KG1 (cell line): ENCODE results near the gene DOCK2.
"Not testable (repeated sequence)": the region's sequence is repeated elsewhere in the genome, so short reads cannot be mapped to it uniquely, and the experiment has no call there.

Experiments
- DNase-seq: peaks from one replicate; lab custom pipeline; 2025; lab: John Stamatoyannopoulos, UW

DOCK2 gene

DNA sequence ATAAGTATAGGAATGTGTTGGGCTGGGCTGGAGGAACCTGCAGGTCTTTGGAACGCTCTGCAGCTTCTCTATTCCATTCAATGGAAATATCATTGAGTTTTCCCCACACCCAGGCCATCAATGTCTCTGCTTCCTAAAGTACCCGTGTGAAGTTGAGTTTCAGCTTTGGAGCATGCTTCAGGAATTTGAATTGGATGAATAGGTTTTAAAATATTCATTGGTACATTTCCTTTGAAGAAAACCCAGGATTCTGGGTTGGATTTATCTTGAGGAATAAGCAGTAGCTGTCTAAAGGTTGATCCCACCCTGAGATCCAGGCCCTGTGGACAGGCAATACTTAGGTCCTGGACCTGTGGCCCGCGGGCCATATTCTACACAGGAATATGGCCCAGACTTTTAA is 306.0 kb downstream of the DOCK2 start:
- DNase-seq: no peak

DNA sequence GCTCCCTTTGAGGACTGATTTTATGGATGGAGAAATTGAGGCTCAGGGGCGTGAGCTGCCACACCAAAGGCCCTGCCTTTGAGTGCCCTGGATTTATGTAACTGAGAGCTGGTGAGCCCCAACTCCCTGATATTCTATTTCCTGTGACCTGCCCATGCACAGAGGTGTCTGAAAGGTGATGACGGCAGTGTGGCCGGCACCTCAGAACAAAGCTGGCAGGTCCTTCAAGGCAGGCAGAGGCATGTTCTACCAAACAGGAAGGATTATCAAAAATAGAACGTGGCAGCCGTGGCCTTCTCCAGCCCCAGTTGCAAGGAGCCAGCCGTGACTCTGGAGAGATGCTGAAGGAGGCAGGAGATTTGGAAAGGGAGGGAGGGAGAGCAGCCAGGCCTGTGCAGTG is 307.0 kb downstream of the DOCK2 start:
- DNase-seq: no peak

DNA sequence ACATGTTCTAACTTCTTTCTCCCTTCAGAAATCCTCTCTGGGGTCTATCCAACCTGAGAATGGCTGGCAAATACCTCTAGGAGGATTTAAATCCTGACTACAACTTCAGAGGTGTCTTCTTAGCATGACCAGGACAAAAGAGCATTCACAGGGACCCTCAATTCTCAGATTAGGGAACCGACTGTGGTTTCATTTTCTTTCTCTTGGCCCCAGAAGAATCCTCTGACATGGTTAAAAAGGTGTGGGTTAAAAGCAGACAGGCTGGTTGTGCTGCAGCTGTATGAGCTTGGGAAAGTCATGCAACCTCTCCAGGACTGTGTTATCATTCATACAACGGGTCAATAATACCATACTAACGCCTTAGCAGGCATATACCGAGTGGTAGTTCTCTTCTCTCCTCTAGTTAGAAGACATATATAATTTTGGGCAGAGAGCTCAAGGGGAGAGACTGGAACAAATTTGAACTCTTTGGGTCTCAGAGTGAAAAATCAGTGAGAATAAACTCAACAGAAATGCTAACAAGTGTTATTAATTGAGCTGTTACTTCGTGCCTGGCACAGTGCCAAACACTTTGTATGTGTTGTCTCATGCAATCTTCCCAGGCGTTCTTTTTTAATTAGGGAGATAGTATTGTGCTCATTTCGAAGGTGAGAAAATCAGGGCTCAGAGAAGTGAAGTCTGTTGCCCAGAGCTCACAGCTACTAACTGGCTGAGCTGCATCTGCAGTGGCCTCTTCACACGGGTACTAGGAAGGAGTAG is 308.0 kb downstream of the DOCK2 start:
- DNase-seq: no peak

DNA sequence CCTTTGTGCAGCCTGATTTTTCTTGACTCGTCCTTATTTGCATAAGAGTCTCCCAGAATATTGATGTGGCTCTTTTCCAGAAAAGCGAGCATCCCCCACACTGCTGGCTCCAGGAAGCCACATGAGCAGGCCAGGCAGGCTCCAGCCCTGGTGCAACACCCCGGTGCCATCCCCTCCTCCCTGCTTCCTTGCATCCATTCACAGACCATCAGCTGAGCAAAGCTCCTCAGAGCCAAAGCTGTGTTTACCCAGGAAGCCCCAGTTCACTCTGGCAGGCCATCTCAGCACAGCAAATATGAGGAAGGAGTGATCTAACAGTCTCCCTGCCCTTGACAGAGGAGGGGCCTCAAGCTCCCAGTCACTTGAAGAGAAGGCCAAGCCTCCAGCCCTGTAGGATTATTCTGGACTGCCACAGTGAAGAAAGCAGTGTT is 308.8 kb downstream of the DOCK2 start:
- DNase-seq: no peak

DNA sequence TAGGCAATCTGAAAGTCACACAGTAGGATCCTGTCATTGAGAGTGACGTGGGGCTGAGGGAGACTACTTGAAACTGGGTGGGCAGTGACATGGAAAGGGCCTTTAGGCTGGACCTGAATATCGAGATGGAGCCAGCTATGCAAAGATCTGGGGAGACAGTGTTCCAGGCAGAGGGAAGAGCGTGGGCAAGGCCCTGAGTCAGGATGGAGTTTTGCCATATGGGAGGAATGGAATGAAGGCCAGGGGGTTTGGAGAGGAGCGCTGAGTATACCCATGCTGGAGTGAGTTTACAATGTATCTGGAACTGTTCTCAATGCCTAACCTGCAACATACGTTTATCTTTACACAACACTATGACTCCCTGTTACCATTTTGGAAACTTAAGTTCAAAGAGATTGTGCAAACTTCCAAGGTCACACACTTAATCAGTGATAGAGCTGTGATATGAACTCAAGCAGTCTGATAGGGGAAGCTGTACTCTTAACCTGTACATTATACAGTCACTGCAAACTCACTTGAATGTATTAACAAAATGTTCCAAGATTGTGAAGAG is 309.7 kb downstream of the DOCK2 start:
- no peak for DNase-seq

DNA sequence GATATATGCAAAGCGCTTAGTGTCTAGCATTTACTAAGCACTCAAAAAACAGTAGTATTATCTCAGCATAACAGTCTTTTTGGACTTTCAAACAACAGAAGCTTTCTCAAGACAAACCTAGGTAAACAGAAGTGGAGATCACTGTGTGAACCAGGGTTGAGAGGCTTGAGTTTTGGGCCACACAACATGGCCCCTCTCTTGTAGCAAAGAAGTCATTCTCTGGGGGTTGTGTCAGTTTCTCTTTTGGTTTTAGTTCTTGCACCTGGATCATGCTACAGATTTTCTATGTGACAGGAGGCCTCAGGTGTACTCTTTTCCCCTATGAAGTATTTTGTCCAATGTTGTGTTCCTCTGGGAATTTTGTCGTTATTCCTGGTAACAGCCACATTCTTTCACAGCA is 313.3 kb downstream of the DOCK2 start:
- no peak for DNase-seq

DNA sequence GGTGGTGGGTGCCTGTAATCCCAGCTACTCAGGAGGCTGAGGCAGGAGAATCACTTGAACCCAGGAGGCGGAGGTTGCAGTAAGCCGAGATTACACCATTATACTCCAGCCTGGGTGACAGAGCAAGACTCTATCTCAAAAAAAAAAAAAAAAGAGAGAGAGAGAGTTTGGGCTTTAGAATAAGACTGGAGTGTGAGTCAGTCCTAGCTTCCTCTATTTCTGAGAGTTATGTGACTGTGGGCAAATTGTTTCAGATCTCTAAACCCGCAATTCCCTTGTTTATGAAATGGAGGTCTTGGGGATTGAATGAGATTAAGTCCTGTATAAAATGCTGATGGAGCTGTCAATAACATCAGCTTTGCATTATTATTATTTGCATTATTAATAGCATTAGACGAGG is 316.1 kb downstream of the DOCK2 start:
- not testable (repeated sequence) for DNase-seq

DNA sequence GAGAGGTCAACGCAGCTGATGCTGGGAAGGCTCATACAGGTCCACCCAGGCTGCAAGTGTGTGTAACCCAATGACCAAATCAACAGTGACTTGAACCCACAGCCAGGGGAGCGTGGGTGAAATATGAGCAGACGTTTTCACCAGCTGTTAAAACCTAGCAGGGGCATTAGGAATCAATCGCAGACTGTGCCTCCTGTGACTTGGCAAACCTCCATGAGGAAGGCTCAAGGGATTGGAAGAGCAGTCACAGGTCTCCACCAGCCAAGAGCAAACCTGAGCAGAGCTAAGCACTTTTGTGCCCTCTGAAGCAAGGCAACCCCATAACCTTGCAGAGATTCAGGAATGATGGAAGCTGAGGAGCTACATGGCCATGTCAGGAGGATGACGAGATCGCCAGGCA is 317.7 kb downstream of the DOCK2 start:
- no peak for DNase-seq

DNA sequence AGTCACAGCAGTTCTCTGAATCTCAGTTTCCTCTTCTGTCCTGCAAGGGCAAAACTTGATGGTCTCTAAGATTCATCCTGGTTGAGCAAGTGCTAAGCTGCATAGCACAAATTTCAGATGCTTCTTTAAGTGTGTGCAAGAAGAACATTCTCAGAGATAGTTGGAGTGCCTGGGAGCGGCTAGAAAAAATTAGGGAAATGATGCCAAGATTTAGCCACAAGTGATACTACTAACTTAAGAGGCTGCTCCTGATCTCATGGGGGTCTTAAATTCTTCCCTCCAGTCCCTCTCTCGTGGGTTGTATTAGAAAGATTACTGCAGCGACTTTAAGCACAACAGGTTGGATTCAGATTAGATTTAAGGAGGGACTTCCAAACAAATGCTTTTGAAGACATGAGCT is 319.1 kb downstream of the DOCK2 start:
- no peak for DNase-seq

DNA sequence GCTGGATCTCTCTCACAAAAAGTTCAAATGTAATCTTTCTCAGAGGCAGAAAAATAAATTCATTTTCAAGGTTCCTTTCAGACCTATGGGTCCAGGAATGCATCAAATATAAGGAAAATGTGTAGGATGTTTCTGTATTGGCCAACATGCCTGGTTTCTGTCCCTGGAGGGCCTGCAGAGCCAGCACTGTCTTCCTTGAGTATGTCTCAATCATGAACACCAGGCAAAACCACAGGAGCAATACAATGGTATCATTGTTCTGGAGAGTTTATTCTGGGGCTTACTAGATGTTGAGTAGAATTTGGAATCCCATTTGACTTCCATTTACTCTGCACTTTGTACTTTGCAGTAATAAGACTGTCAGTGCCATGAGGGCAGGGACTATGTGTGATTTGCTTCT is 319.7 kb downstream of the DOCK2 start:
- DNase-seq: no peak

DNA sequence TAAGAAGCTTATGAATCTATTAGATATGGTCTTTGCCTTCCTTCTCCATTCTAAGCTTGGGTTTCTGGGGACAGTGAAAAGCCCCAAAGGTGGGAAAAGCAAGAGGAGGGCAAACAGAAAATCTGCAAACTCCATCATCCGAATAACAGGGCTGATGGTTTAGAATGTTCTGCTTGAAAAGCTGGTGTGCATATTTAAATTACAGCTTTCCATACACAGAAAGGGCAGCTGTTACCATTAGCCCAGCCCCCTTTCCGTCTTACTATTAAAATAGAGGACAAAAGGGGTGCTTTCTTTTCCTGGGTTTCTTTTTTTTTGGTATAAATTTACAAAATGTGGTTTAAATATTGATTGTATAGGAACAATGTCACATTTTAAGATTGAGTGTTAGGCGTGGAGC is 321.2 kb downstream of the DOCK2 start:
- no peak for DNase-seq

DNA sequence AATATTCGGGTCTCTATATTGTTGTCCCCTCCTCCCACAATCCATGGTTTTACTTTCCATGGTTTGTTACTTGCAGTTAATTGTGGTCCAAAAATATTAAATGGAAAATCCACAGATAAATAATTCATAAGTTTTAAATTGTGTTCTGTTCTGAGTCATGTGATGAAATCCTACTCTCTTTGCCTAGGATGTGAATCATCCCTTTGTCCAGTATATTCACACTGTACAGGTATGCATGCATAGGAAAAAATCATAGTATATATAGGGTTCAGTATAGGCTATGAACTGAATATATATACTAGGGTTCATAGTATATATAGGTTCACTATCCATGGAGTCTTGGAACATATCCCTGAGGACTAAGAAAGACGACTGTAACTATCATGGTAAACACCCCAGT is 323.6 kb downstream of the DOCK2 start:
- DNase-seq: no peak

DNA sequence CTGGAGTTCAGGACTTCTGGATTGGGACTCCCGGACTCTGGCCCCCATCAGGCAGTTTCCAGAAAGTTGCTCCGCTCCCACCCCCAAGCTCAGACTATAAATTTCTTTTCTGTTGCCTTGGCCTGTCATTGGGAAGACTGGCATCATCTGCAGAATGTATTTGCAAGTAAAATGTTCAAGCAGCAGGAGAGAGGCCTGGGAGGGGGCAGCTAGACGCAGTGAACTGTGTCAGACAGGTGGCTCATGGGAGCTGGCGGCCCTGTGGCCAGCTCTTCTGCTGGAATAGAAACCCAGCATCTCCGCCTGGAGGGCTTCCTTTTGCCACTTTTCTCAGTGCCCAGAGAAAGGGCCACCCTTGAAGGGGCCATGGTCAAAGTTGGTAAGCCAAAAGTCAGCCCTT is 327.2 kb downstream of the DOCK2 start:
- no peak for DNase-seq

DNA sequence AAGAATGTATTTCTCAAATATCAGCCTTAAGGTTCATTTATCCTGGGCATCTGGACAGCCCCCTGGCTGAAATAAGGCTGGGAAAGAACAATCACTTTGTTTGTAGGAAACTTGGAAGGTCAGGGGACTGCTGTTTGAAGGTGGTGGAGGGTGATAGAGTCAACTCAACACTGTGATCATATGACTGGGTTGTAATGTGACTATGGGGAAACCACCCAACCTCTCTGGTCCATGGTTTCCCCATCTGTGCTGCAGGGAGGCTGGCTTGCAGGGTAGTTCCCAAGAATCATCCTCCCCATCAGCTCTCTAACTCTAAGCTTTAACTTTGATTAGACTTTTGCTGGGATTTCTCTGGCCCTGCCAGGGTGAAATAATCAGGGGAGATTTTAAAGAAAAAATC is 333.3 kb downstream of the DOCK2 start:
- DNase-seq: no peak

DNA sequence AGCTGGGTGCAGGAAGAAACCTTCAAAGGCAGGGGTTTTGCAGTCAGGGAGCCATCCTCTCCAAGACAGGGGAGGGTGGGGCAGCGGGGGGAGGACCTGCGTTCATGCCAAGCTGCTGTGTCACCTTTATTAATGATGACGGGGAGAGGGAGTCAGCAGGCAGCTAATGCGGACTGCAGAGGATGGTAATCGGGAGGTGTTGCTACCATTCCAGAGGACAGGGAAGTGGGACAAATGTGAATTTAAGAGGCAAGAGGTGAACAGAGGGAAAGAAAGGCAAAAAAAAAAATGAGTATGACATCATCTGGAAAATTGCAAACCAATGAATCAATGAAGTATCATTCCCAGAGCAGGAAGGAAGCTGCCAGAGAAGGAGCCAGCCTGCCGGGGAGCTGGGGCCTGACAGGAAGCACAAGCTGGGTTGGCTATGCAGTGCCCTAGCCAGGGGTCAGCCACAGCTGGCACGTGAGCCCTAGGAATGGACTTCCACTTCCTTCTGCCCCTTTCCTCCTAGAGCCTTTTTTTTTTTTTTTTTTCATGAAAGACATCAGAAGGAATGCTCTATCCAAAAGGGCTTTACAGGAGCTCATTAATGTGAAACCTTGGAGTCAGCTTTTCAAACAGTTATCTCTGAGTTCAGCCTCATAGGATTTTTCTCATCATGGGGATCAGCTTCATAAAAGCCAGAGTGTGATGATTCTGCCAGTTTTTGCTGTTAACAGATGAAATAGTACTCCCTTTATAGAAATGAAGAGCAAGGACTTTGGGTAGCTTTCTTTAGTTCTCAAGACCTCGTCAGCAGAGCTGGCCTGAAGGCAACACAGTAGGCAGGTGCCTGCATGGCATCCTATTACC is 334.1 kb downstream of the DOCK2 start:
- DNase-seq: no peak

DNA sequence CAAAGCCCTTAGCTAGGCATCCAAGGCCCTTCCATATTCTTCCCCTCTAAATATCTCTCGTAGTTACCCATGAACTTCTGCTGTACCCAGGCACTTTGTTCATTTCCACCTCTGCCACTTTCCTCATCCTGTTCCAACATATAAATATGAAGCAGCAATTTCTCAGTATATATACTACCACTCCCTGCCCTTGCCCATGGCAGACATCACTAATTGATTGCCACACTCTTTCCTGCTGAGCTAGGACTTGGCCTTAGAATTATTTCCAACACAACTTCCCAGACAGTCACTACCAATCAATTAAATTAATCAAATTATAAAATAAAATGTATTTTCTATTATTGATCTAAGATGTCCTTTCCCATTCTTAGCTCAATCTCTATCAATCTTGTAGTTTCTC is 334.7 kb downstream of the DOCK2 start:
- no peak for DNase-seq

DNA sequence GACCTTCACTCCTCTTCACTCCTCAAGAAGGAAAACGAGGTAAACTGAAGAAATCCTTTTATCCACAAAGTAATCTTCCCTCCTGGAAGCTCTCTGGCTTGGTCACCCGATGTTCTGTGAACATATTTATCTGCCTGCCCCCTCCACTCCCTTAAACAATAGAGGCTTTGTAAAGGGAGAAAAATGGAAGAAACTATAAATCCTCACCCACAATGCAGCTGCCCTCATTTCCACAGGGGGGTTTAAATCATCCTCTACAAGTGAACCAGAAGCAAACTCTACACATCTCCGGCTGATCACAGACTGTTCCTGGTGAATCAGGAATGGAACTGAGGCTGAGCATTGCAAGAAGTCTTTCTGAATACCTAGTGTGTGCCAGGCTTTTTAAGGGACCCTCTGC is 336.0 kb downstream of the DOCK2 start:
- DNase-seq: no peak

DNA sequence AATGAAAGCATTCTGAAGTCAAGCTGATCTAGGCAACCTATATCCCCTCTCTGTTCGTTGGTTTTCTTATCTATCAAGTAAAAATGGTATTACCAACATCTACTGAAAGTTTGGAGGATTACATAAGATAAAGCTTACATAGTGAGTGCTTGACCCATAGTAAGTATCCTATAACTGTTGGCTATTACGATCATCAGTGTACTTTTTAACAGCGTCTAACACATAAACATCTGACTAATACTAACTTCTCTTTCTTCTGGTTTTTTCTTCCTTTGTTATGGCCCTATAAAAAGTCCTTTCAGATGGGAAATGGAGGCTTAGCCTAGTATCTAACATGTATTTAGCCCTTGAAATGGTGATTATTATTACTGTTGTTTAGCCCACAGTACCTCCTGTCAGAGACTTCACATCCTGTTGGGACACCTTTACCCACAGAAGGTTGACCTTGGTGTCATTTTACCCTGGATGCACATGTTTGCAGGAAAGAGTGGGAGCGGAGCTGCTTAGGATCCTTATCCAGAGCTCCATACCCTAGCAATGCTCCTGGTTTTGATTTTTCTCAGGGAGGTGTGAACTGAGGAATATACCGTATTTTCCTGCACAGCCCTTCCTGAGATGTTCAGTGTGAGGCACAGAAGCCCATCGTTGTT is 337.2 kb downstream of the DOCK2 start:
- DNase-seq: no peak

DNA sequence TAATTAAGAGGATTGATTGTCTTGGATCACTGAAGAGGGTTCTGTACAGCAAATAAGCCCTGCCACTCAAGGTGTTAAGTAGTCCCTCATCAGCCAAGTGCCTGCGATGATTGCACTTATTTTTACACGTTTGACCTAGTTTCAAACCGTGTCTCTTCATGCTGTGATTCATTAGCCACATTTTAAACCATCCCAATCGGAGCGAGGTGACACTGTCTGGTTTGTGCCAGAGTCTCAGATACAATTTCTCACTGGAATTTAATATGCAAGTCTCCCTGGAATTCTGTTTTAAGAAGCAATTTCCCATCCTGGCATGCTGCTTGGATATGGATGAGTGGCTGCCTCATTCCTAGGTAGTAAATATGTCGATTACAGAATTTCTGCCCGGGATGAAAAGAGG is 341.6 kb downstream of the DOCK2 start:
- DNase-seq: no peak

DNA sequence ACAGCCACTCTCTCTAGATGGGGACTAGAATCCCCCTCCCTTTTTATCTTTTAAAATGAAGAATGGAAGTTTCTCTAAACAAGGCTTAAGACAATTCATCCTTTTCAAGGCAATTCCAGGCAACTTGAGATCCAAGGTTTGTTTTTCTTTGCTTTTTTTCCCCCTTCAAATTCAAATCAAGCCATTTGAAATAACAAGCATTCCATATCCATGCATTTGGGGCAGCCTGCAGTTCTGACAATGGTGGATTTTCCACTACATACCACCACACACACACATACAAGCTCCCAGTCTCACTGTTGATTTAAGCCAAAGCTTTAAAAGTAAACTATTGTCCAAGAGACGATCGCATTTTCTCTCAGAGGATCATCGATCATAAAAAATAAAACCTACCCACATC is 342.8 kb downstream of the DOCK2 start:
- no peak for DNase-seq

DNA sequence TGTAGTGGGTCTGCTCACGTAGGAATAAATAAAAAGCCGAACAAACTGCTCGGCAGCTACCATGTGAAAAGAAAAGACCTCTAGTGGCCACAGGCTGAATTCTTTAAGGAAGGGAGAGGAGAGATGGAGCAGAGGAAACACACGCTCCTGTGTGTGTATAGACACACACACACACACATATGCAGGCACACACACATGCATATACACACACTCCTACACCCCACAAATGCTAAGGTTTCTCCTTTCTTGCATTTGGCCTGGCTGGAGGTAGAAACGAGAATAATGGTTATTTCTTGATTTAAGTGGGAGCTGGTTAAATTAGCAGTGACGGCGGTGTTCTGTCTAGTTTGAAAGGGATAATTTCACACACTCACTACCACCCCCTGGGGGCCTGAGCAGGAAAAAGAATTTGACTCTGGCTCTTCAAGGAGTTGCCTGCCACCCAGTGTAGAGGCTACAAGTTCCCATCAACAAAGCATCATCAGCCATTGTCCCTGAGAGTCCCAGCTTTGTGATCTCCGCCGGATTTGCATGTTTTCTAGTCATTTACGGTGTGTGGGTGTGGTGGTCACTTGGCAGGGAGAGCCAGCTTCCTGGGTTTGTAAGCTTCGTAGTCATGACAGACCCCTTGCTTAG is 343.5 kb downstream of the DOCK2 start, which contains the start of gene INSYN2B:
Gene INSYN2B, minus strand, starts transcription at position 78 of the 636 bp plus-strand sequence. CDS start 96,597 bp downstream, outside the sequence.
- no peak for DNase-seq

DNA sequence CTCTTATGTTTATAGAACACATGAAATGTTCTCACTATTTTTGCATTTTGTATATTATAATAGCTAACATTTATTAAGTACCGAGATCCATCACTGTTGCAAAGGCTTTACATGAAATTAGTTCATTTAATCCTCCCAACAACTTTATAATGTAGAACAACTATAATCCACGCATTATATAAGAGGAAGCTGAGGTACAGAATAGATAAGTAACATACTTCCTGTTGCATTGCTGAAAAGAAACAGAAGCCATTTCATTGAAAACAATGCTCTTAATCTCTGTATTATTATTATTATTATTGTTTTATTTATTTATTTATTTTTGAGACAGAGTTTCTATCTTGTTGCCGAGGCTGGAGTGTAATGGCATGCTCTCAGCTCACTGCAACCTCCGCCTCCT is 351.1 kb downstream of the DOCK2 start:
- DNase-seq: no peak
